IMR-90 (cell line): ENCODE measurements around the gene ABCA8. TPM values are rescaled to one million over a fixed set of nuclear protein-coding genes. Genes with fewer than 3 reads are reported as not detected.

Source experiments
- ATAC-seq: fragments of 200-7000 bp; cut with Tn5 transposase; 2 replicates; pipeline ENCODE4 v1.9.1; 2020; ENCODE audit warnings: low read depth, mild to moderate bottlenecking, moderate library complexity
- BruUV-seq: library from RNA; stranded (reverse); fragments of 400-500 nt; replicated peaks from 2 replicates; lab custom pipeline; 2021; lab: Mats Ljungman, UMichigan
- CTCF ChIA-PET: fragments of 300-600 bp; formaldehyde crosslinking; extraction: SDS; loops from one replicate; lab custom pipeline; 2021; ENCODE audit warnings: antibody characterized with exemption; lab: Yijun Ruan, JAX
- POLR2A ChIA-PET: fragments of 300-600 bp; sonication (Branson Sonifier 250); formaldehyde crosslinking; loops from one replicate; lab custom pipeline; 2022; ENCODE audit warnings: antibody characterized with exemption; ENCODE audit not compliant: unreplicated experiment; lab: Charles Lee
- DNase-seq: peaks from one replicate; pipeline ENCODE4 v3.0.0; 2013
- H2AFZ ChIP-seq: replicated peaks from 2 replicates; pipeline ENCODE3; 2013; ENCODE audit warnings: low read length, mild to moderate bottlenecking; ENCODE audit not compliant: poor library complexity
- H2AK5ac ChIP-seq: 2 replicates; pipeline ENCODE4 v1.6.1; 2013; ENCODE audit warnings: low read depth, low read length, inconsistent platforms
- H2AK9ac ChIP-seq: replicated peaks from 2 replicates; pipeline ENCODE3; 2013; ENCODE audit warnings: mild to moderate bottlenecking, low read depth, low read length, moderate library complexity; ENCODE audit not compliant: poor library complexity
- H2BK120ac ChIP-seq: 2 replicates; pipeline ENCODE4 v1.6.1; 2013; ENCODE audit warnings: low read depth, low read length, inconsistent platforms
- H2BK15ac ChIP-seq: 3 replicates; pipeline ENCODE4 v1.6.1; 2013; ENCODE audit warnings: low read depth, low read length, inconsistent platforms
- H2BK20ac ChIP-seq: 2 replicates; pipeline ENCODE4 v1.6.1; 2013; ENCODE audit warnings: low read depth, mild to moderate bottlenecking, inconsistent platforms, low read length, moderate library complexity
- H2BK5ac ChIP-seq: 2 replicates; pipeline ENCODE4 v1.6.1; 2013; ENCODE audit warnings: mild to moderate bottlenecking, low read depth, low read length, inconsistent platforms; ENCODE audit not compliant: poor library complexity, severe bottlenecking
- H3K14ac ChIP-seq: replicated peaks from 2 replicates; pipeline ENCODE4 v1.6.1; 2013; ENCODE audit warnings: low read depth, low read length, inconsistent platforms
- H3K18ac ChIP-seq: 2 replicates; pipeline ENCODE4 v1.6.1; 2013; ENCODE audit warnings: low read depth, low read length, control low read depth
- H3K23ac ChIP-seq: 2 replicates; pipeline ENCODE4 v1.6.1; 2013; ENCODE audit warnings: low read depth, low read length, inconsistent platforms
- H3K27ac ChIP-seq: 2 replicates; pipeline ENCODE4 v1.5.1; 2013; ENCODE audit warnings: mild to moderate bottlenecking, control low read depth, low read length; ENCODE audit not compliant: insufficient read depth
- H3K27me3 ChIP-seq: 2 replicates; pipeline ENCODE4 v1.6.1; 2013; ENCODE audit warnings: low read length; ENCODE audit not compliant: control insufficient read depth, insufficient read depth
- H3K36me3 ChIP-seq: 2 replicates; pipeline ENCODE4 v1.6.1; 2013; ENCODE audit warnings: low read length, mixed read lengths; ENCODE audit not compliant: control insufficient read depth, insufficient read depth
- H3K4ac ChIP-seq: 2 replicates; pipeline ENCODE4 v1.6.1; 2013; ENCODE audit warnings: low read depth, low read length, inconsistent platforms
- H3K4me1 ChIP-seq: 2 replicates; pipeline ENCODE4 v1.6.1; 2013; ENCODE audit warnings: low read length, mixed read lengths; ENCODE audit not compliant: control insufficient read depth, insufficient read depth
- H3K4me2 ChIP-seq: 2 replicates; pipeline ENCODE4 v1.6.1; 2013; ENCODE audit warnings: low read depth, mild to moderate bottlenecking, control low read depth, low read length, moderate library complexity
- H3K4me3 ChIP-seq: 2 replicates; pipeline ENCODE4 v1.5.1; 2013; ENCODE audit warnings: low read depth, mild to moderate bottlenecking, control low read depth, low read length, moderate library complexity; ENCODE audit not compliant: insufficient read depth
- H3K56ac ChIP-seq: 2 replicates; pipeline ENCODE4 v1.6.1; 2013; ENCODE audit warnings: low read length, inconsistent platforms; ENCODE audit not compliant: insufficient read depth; ENCODE audit errors: extremely low read depth
- H3K79me1 ChIP-seq, 2 experiments: 2 replicates each; pipeline ENCODE4 v1.6.1; 2013; ENCODE audit warnings: low read length in 2 of 2, inconsistent platforms in 1 of 2, low read depth in 1 of 2
- H3K9ac ChIP-seq: 2 replicates; pipeline ENCODE4 v1.6.1; 2013; ENCODE audit warnings: low read depth, low read length, control low read depth
- H3K9me1 ChIP-seq: 2 replicates; pipeline ENCODE4 v1.6.1; 2013; ENCODE audit warnings: low read length, inconsistent platforms; ENCODE audit not compliant: insufficient read depth
- H3K9me3 ChIP-seq: 2 replicates; pipeline ENCODE4 v1.6.1; 2013; ENCODE audit warnings: low read length; ENCODE audit not compliant: control insufficient read depth, insufficient read depth
- H4K20me1 ChIP-seq: 2 replicates; pipeline ENCODE4 v1.6.1; 2013; ENCODE audit warnings: low read length, inconsistent platforms; ENCODE audit not compliant: insufficient read depth
- H4K5ac ChIP-seq: 2 replicates; pipeline ENCODE4 v1.6.1; 2013; ENCODE audit warnings: mild to moderate bottlenecking, low read depth, low read length, control low read depth
- H4K8ac ChIP-seq, 2 experiments: 2 replicates each; pipeline ENCODE4 v1.6.1; 2013; ENCODE audit warnings: low read depth in 2 of 2, low read length in 2 of 2, control low read depth in 1 of 2, inconsistent platforms in 1 of 2
- H4K91ac ChIP-seq: 2 replicates; pipeline ENCODE4 v1.6.1; 2013; ENCODE audit warnings: low read depth, low read length, inconsistent platforms; ENCODE audit not compliant: insufficient read depth
- CHD1 ChIP-seq: IDR thresholded peaks from 2 replicates; pipeline ENCODE4 v1.6.1; 2012; ENCODE audit warnings: low read depth, low read length, improper control_type of control experiment
- CTCF ChIP-seq: conservative IDR thresholded peaks from 2 replicates; pipeline ENCODE4 v1.5.1; 2012; ENCODE audit warnings: mild to moderate bottlenecking, low read depth, low read length, improper control_type of control experiment
- MAZ ChIP-seq: IDR thresholded peaks from 2 replicates; pipeline ENCODE4 v1.6.1; 2012; ENCODE audit warnings: low read depth, mild to moderate bottlenecking, low read length, improper control_type of control experiment, moderate library complexity, borderline replicate concordance
- NFE2L2 ChIP-seq: fragments of 150-350 bp; IDR thresholded peaks from 2 replicates; pipeline ENCODE4 v1.6.1; 2016; ENCODE audit warnings: low read depth, mild to moderate bottlenecking, low read length
- WGBS, 2 experiments: methylation state at CpG; one replicate each; pipeline versions ENCODE4 v1.1.5 to v1.1.7; 2013; ENCODE audit warnings: missing lambda C conversion rate in 2 of 2; ENCODE audit not compliant: insufficient read length in 1 of 2; ENCODE audit errors: extremely low coverage in 2 of 2; 5-methylcytosine and 5-hydroxymethylcytosine counted together
- dilution Hi-C: fragments of 300-500 bp; cut with HindIII; formaldehyde crosslinking; loops from one replicate; pipeline ENCODE4 v1.14.3; 2018; ENCODE audit warnings: low sequenced_read_pairs; ENCODE audit not compliant: unreplicated experiment
- in situ Hi-C: fragments of 300-500 bp; cut with MboI; formaldehyde crosslinking; loops from 3 replicates; pipeline ENCODE4 v1.14.3; 2019; ENCODE audit warnings: low sequenced_read_pairs, inconsistent platforms, mixed read lengths
- intact Hi-C: fragments of 100-400 bp; cut with micrococcal nuclease; formaldehyde crosslinking; loops from 2 replicates; pipeline ENCODE4 v1.10.0; 2022
- polyA plus RNA-seq, 3 experiments: library from polyadenylated mRNA; depleted of rRNA; stranded (reverse); fragments of >200 nt; gene quantifications; 2 replicates each; pipeline ENCODE4 v1.2.3, GENCODE V29; 2012; ENCODE audit warnings: low replicate concordance in 1 of 3
- total RNA-seq: library from RNA; depleted of rRNA; stranded (reverse); fragments of >200 nt; gene quantifications from 2 replicates; pipeline ENCODE4 v1.2.3, GENCODE V29; 2012

The ABCA8 gene
- total and polyA plus RNA-seq, 2 of the 4 experiments (the other 2 are of a cell fraction): 1.8 TPM

GRCh38 chr17:68987966-68988365, 32.8 kb upstream of the ABCA8 start:
- no peaks in the 10 kb centered on the region for H3K27me3 ChIP-seq
- H2BK5ac ChIP-seq: no peak overlapping the region
- H4K20me1 ChIP-seq: no peaks in the 10 kb centered on the region
- H3K9me3 ChIP-seq: no peaks in the 10 kb centered on the region
- intact Hi-C loops: no loop called here
- H3K56ac ChIP-seq: no peak overlapping the region
- H2BK15ac ChIP-seq: no peak overlapping the region
- H4K5ac ChIP-seq: no peak overlapping the region
- H2BK120ac ChIP-seq: no peak overlapping the region
- dilution Hi-C loops: no loop called here
- no peaks in the 10 kb centered on the region for H3K79me1 ChIP-seq
- no peak overlapping the region for H2AK9ac ChIP-seq
- no peak overlapping the region for H4K8ac ChIP-seq
- WGBS, 2 experiments: no CpG with 5 or more reads among the region's 4 CpGs
- no peak overlapping the region for H3K23ac ChIP-seq
- no peak overlapping the region for H2BK20ac ChIP-seq
- no peak overlapping the region for H2AK5ac ChIP-seq
- H3K4ac ChIP-seq: no peak overlapping the region
- H3K4me1 ChIP-seq: no peaks in the 10 kb centered on the region
- no TSS peak for BruUV-seq
- no peak for TF ChIP-seq NFE2L2
- no peak for TF ChIP-seq MAZ
- TF ChIP-seq CHD1: no peak
- TF ChIP-seq CTCF: no peak
- no peak overlapping the region for H3K14ac ChIP-seq
- H3K9me1 ChIP-seq: no peaks in the 10 kb centered on the region
- H3K4me2 ChIP-seq: no peak overlapping the region
- ChIA-PET CTCF (no interaction called here), POLR2A (no interaction called here)
- H3K9ac ChIP-seq: no peak overlapping the region
- no peak for ATAC-seq
- H2AFZ ChIP-seq: no peak overlapping the region
- H3K4me3 ChIP-seq: no peak overlapping the region
- in situ Hi-C loops: no loop called here
- no peak overlapping the region for H4K91ac ChIP-seq
- no peaks in the 10 kb centered on the region for H3K36me3 ChIP-seq
- no peak overlapping the region for H3K27ac ChIP-seq
- no peak for DNase-seq
- no peak overlapping the region for H3K18ac ChIP-seq
